Stomach (tissue), 9 donors: ENCODE measurements around the gene EIF2B4. TPM values are rescaled to one million over a fixed set of nuclear protein-coding genes. Genes with fewer than 3 reads are reported as not detected.
"Not testable (repeated sequence)": the region's sequence is repeated elsewhere in the genome, so short reads cannot be mapped to it uniquely, and the experiment has no call there.

Experiments
- DNase-seq, 2 donors: peaks; one replicate each; pipeline versions ENCODE4 v3.0.0 to v3.0.0-alpha.2; 2013 to 2019
- H3K27ac ChIP-seq, 5 donors: fragments of 200-600 bp in 4 of 5; sonication (generic) in 4 of 5; one replicate each; pipeline ENCODE4 v1.5.1; 2013 to 2019; ENCODE audit warnings: mild to moderate bottlenecking in 1 of 5, moderate library complexity in 1 of 5
- H3K27me3 ChIP-seq, 3 donors: fragments of 200-600 bp; sonication (generic); one replicate each; pipeline ENCODE4 v1.5.1; 2017 to 2019; ENCODE audit warnings: mixed run types in 1 of 3
- H3K36me3 ChIP-seq, 4 donors: fragments of 200-600 bp; sonication (generic); 1 replicate in 3 of 4; 2 replicates in 1 of 4; pipeline ENCODE4 v1.5.1; 2016 to 2019
- H3K4me1 ChIP-seq, 4 donors: fragments of 200-600 bp; sonication (generic); one replicate each; pipeline ENCODE4 v1.5.1; 2016 to 2019
- H3K4me3 ChIP-seq, 4 donors: fragments of 200-600 bp; sonication (generic) in 3 of 4; one replicate each; pipeline ENCODE4 v1.5.1; 2016 to 2019; ENCODE audit warnings: mild to moderate bottlenecking in 1 of 4
- H3K9me3 ChIP-seq, 4 donors: fragments of 200-600 bp; sonication (generic); one replicate each; pipeline ENCODE4 v1.5.1; 2016 to 2019
- CTCF ChIP-seq, 7 experiments: fragments of 450-650 bp in 4 of 7; fragments of 200-600 bp in 3 of 7; sonication (generic) in 3 of 7; IDR thresholded peaks; one replicate each; pipeline ENCODE4 v1.5.1; 2016 to 2019; ENCODE audit warnings: antibody characterized with exemption in 7 of 7, control low read depth in 2 of 7, mild to moderate bottlenecking in 1 of 7
- EP300 ChIP-seq: sonication (generic); formaldehyde crosslinking; IDR thresholded peaks from one replicate; pipeline ENCODE4 v1.6.1; 2017; ENCODE audit warnings: antibody characterized with exemption
- POLR2A ChIP-seq, 4 donors: fragments of 450-650 bp; IDR thresholded peaks; one replicate each; pipeline ENCODE4 v1.6.1; 2016; ENCODE audit warnings: antibody characterized with exemption in 4 of 4, control low read depth in 2 of 4, mild to moderate bottlenecking in 1 of 4, moderate library complexity in 1 of 4
- POLR2AphosphoS5 ChIP-seq, 3 donors: sonication (generic); formaldehyde crosslinking; IDR thresholded peaks; one replicate each; pipeline ENCODE4 v1.6.1; 2016; ENCODE audit warnings: antibody characterized with exemption in 3 of 3
- WGBS, 5 donors: extraction: QIAGEN DNeasy Blood & Tissue Kit in 3 of 5; methylation state at CpG; one replicate each; pipeline versions ENCODE4 v1.1.5 to v1.1.7; 2013 to 2018; 5-methylcytosine and 5-hydroxymethylcytosine counted together
- intact Hi-C: fragments of 100-400 bp; cut with DNase I; formaldehyde crosslinking; loops from one replicate; pipeline ENCODE4 v1.15.1; 2023; ENCODE audit warnings: low total_unique reads
- polyA plus RNA-seq, 3 donors: library from polyadenylated mRNA; stranded (reverse); fragments of 200-250 nt; gene quantifications; one replicate each; pipeline ENCODE4 v1.2.3, GENCODE V29; 2013
- total RNA-seq, 5 donors: library from RNA; depleted of rRNA; stranded (reverse); fragments of >200 nt; gene quantifications; one replicate each; pipeline versions ENCODE4 v1.1.0 to v1.2.3, GENCODE V29; 2014 to 2016
- donor health status: healthy with polysubstance abuse.
- donor health status: Bipolar disorder and iron deficiency.
- donor health status: healthy.

The EIF2B4 gene
- total and polyA plus RNA-seq, 8 donors, result 16.2 to 63.9 (median 41.3) TPM

DNA sequence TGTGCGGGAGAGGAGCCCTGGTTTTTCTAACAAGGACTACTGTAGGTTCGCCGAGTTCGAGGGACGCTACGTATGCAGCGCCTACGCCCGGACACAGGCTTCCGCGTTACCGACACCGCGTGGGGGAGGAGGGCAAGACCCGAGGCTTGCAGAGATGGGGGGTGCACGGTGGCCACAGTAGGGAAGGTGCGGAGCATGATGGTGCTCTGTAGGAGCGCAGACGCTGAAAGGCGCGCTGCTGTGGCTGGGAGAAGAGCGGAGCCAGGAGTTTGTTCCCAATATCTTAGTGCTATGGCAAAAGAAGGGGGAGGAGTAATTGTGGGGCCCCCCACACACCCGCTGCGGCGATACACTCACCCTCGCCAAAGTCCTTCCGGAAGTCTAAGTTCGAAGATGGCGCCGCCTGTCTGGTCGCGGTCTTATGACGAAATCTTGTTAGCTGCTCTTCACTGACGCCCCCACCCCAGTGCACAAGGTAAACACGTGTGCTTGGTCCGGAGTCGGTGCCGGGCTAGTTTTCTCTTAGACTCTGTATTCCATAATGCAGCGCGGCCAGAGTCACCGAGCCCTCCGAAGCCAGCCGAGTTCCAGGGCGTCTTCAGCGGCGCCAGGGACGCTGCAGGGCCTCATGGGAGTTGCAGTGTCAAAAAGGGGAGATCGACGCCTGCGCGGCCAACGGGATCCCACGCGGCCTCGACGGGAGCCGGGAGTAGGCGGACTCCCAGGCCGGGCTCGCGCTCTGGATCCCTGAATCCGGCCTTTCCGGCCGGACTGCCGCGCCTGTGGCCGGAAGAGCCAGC lies 13.6 kb downstream of the EIF2B4 start, which contains the start of gene GTF3C2:
GTF3C2 (minus strand) TSS at position 383 of the 800 bp plus-strand sequence. CDS start 13,210 bp downstream, outside the sequence.
- Histone ChIP-seq H3K27ac (peak within 1 kb of the TSS; percentile 90 to 97 (median 94)), H3K36me3 (no peaks in the 10 kb centered on the region), H3K4me1 (peaks cover 24 to 59% (median 50%) of the 10 kb centered on the region in 4 donors), H3K27me3 (no peaks in the 10 kb centered on the region), H3K9me3 (no peaks in the 10 kb centered on the region), H3K4me3 (peak within 1 kb of the TSS; percentile 92 to 99 (median 96))
- WGBS, 5 donors, result 0% methylated on average over 53 to 67 of the region's 67 CpGs
- TF ChIP-seq POLR2AphosphoS5 (IDR thresholded peaks at IDR 0.05) (peak; percentile 26 to 89 (median 77)), CTCF (IDR thresholded peaks at IDR 0.05) (peak in 3 of 7 experiments; percentile 8 to 22 (median 15)), EP300 (no peak), POLR2A (IDR thresholded peaks at IDR 0.05) (peak in 1 of 4 donors; percentile 62)
- DNase-seq, result peak; percentile 95 to 99
- intact Hi-C loops, result no loop called here

GRCh38 chr2:27356056-27356381 lies 14.1 kb downstream of the EIF2B4 start:
- peak overlapping the region; percentile 90 to 97 (median 94) for H3K27ac ChIP-seq
- intact Hi-C loops, result no loop called here
- WGBS, 5 donors, result 0 to 2% (median 1%) methylated on average over 12 of the region's 12 CpGs

GRCh38 chr2:27354597-27354927 lies 15.6 kb downstream of the EIF2B4 start:
- Histone ChIP-seq H3K27ac (peak overlapping the region in 1 of 5 donors; percentile 18), H3K36me3 (peaks cover 0 to 6% (median 3%) of the 10 kb centered on the region in 4 donors), H3K4me1 (peaks cover 24 to 76% (median 60%) of the 10 kb centered on the region in 4 donors), H3K4me3 (no peak overlapping the region), H3K9me3 (no peaks in the 10 kb centered on the region), H3K27me3 (no peaks in the 10 kb centered on the region)
- DNase-seq, result no peak
- TF ChIP-seq POLR2A (IDR thresholded peaks at IDR 0.05), result no peak
- no peak for TF ChIP-seq CTCF (IDR thresholded peaks at IDR 0.05)
- no peak for TF ChIP-seq POLR2AphosphoS5 (IDR thresholded peaks at IDR 0.05)
- TF ChIP-seq EP300, result no peak
- intact Hi-C loops, result no loop called here
- 71 to 92% (median 89%) methylated on average over 7 of the region's 7 CpGs for WGBS, 5 donors

More at GRCh38 chr2:27356056-27356381, 14.1 kb downstream of the EIF2B4 start:
- Histone ChIP-seq H3K4me1 (peaks cover 24 to 65% (median 53%) of the 10 kb centered on the region in 4 donors), H3K9me3 (no peaks in the 10 kb centered on the region), H3K4me3 (peak overlapping the region; percentile 92 to 99 (median 96)), H3K27me3 (no peaks in the 10 kb centered on the region), H3K36me3 (no peaks in the 10 kb centered on the region)
- TF ChIP-seq CTCF (IDR thresholded peaks at IDR 0.05), result no peak
- TF ChIP-seq POLR2A (IDR thresholded peaks at IDR 0.05), result no peak
- peak; percentile 43 to 68 for DNase-seq

- intact Hi-C loops, result no loop called here
- Histone ChIP-seq H3K9me3 (no peaks in the 10 kb centered on the region), H3K4me1 (peaks cover 24 to 76% (median 60%) of the 10 kb centered on the region in 4 donors), H3K27ac (peak overlapping the region in 1 of 5 donors; percentile 18), H3K36me3 (peaks cover 0 to 10% (median 3%) of the 10 kb centered on the region in 4 donors), H3K27me3 (no peaks in the 10 kb centered on the region), H3K4me3 (no peak overlapping the region)
- TF ChIP-seq EP300 (no peak), POLR2A (IDR thresholded peaks at IDR 0.05) (no peak), CTCF (IDR thresholded peaks at IDR 0.05) (no peak), POLR2AphosphoS5 (IDR thresholded peaks at IDR 0.05) (no peak)
- no peak for DNase-seq
- 65 to 76% (median 71%) methylated on average over 7 of the region's 7 CpGs for WGBS, 5 donors
These were observed 16.2 kb downstream of the EIF2B4 start for GRCh38 chr2:27353762-27354596.

DNA sequence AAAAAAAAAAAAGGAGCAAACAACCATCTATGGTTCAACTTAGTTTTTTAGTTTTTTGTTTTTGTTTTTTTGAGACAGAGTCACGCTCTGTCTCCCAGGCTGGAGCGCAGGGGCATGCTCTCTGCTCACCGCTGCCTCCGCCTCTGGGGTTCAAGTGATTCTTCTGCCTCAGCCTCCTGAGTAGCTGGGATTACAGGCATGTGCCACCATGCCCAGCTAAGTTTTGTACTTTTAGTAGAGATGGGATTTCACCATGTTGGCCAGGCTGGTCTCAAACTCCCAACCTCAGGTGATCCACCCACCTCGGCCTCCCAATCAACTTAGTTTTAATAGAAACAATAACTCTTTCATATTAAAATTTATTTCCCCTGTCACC lies 16.8 kb downstream of the EIF2B4 start:
- H3K27ac ChIP-seq, H3K27me3 ChIP-seq, H3K4me3 ChIP-seq, DNase-seq, H3K36me3 ChIP-seq, intact Hi-C loops, H3K9me3 ChIP-seq: not testable (repeated sequence)
- H3K4me1 ChIP-seq, result peaks cover 24 to 74% (median 59%) of the 10 kb centered on the region in 4 donors
- 93 to 97% (median 96%) methylated on average over 5 of the region's 5 CpGs for WGBS, 5 donors
